DMS79 treated with DMSO at 0.1 percent for 48 hours (cell line): ENCODE results near the gene CD151.

ENCODE experiments used
- DNase-seq: peaks from one replicate; lab custom pipeline; 2025; lab: John Stamatoyannopoulos, UW

The CD151 gene

DNA sequence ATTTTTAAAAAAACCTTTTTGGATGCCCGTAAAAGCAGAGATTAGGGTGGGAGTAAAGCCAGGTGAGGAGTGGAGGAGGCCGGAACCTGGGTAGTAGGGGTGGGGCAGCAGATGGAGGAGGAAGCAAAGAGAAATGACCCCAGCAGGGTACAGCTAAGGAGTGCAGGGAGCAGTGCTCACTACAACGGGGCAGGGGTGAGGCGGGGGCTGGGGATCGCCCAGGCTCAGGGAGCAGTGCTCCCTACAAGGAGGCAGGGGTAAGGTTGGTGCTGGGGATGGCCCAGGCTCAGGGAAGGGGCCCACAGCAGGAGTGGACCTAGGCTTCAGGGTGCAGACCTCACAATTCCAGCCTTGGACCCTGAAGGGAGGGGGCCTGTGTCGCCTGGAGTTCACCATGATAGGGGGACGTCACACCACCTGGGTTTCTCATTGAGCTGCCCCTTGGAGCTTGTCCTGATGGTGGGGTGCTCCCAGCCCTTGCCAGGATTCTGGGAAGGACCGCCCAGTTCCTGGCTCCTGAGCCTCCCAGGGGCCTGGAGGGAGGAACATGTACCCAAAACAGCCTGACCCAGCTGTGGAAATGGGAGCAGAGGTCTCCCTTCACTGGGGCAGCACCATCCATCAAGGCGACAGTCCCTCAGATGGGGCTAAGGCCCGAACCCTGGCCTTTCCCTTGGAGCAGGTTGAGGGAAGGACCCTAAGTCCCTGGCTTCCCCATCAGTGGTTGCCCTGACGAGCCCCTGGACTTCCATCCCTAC, 16.9 kb upstream of the CD151 start:
- no peak for DNase-seq

DNA sequence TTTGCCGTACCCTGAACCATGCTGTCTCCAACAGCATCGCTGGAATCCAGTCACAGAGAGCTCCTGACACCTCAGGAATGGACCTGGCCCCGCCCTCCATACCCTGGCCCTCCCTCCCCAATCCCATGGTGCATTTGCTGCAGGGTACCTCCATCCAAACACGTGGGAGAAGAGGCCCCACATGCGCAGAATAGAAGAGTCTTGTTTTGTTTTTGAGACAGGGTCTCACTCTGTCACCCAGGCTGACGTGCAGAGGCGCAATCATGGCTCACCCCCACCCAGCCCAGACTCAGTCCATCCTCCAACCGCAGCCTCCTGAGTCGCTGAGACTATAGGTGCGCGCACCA, 16.3 kb upstream of the CD151 start:
- no peak for DNase-seq

DNA sequence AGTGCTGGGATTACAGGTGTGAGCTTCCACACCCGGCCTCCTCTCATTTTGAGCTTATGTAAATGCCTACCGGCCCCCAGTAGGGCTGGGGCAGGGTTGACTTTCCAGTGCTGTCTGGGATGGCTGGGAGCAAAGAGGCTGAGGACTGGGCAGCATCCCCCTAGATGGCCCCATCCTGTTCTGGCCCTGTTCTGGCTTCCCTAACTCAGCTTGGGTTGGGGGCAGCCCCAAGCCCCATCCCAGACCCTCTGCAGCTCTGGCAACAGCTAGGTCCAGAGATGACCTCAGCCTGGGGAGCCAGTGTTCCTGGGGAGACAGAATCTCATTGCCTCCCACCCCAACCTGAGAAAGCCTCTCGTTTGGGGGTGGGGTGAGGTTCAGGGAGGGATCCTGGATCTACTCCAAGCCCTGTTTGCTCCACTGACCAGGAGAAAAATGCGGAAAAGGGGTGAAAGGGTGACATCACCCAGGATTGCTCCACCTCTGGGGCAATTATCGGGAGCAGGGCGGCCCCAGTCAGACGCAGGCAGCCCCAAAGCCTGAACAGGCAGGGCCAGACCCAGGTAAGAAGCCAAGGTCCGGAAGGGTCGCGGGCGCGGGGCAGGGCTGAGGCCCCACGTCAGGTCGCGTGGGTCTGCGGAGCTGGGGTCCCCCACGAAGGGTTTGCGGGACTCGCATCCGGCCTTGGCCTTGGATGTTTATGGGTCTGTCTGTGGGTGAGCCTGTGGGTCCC, 14.2 kb upstream of the CD151 start, which contains the start of gene PNPLA2:
Gene PNPLA2 (plus strand): TSS at position 519 of the 733 bp plus-strand sequence. CDS start 805 bp downstream, outside the sequence.
- DNase-seq = no peak

DNA sequence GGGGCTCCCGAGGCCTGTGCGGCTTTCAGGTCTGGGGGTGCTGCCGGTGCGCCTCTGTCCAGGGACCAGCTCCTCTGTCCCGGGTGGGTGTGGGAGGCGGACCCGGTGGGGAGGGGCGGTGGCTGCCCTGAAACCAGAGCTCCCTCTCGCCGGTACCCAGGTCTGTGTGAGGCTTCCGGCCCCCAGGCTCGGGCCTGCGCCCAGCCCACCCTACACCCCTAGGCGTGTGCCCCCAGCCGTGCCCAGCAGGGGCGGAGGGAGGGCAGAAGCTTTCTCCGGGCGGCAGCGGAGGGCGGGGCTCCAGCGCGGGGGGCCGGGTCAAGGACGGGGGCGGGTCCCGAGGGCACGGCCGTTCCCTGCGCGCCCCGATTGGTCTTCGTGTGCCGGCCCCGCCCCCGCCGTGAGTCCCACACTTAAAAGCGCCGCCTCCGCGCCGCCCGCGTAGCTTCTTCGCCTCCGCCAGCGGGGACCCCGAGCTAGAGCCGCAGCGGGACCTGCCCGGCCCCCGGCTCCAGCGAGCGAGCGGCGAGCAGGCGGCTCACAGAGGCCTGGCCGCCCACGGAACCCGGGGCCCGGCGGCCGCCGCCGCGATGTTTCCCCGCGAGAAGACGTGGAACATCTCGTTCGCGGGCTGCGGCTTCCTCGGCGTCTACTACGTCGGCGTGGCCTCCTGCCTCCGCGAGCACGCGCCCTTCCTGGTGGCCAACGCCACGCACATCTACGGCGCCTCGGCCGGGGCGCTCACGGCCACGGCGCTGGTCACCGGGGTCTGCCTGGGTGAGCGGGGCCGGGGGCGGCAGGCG, 13.4 kb upstream of the CD151 start:
- DNase-seq = peak; percentile 39

DNA sequence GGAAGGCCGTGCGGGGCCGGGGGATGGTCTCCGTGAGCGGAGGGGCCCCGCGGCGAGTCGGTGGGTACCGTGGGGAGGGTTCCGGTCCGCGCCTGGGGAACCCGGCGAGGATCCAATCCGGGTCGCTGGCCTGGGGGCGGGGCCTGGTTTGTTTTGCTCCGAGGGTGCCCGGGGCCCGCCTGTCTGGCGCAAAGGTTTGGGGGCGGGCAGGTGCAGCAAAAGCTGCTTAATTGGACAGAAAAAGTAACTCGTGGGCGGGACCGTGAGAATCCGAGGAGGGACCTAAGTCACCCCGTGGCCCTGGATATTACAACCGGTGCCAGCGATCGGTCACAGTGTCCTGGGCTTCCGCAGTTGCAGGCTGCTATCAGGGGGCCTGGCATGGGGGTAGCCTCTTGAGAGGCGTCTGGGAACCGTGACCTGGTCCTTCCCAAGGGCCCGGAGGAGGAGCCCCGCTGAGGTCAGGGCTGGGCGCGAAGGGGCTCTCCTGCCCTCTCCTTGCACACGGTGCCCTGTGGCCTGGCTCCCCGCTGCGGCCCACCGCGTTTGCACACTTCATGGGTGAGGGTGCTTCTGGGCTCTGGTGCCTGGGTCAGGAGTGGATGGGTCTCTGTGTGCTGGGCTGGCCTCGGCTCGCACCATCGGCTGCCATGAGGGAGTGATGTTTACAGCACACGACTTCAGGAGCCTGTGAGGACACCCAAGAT, 12.7 kb upstream of the CD151 start:
- DNase-seq = peak; percentile 51

DNA sequence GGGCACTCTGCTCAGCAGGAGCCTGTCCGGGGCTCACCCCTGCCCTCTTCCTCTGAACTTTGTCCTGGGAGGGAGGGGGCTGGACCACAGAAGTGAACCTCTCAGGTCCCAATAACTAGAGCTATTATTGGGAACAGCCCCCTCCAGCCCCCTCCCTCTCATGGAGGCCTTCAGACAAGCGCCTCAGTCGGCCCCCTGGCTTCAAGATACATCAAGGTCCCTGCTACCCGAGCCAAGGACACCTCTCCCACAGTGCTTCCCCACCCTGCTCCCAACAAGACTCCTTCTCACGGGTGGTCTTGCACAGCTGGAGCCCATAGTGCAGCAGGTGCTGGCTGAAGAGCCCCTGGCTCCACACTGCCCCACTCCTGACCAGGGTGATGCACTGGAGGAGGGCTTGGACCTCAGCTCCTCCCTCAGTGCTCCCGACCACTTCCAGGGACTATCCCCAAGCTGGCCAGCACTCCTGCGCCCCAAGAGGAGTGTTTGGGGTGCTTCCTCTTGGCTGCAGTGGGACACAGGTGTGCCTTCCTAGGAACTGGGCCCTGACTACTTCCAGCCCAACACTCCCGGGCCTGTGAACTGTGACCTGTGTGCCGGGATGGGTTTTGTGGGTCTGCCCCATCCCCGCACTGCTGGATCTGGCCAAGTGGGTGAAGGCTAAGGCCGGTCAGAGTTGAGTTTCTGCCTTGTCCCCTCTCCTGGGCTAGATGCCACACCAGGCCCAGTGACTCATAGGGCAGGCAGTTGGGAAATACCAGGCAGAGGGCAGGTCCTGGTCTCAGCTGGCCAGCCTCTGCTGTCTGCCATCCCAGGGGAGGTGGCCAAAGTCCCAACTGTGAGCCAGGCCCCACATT, 11.9 kb upstream of the CD151 start:
- no peak for DNase-seq

DNA sequence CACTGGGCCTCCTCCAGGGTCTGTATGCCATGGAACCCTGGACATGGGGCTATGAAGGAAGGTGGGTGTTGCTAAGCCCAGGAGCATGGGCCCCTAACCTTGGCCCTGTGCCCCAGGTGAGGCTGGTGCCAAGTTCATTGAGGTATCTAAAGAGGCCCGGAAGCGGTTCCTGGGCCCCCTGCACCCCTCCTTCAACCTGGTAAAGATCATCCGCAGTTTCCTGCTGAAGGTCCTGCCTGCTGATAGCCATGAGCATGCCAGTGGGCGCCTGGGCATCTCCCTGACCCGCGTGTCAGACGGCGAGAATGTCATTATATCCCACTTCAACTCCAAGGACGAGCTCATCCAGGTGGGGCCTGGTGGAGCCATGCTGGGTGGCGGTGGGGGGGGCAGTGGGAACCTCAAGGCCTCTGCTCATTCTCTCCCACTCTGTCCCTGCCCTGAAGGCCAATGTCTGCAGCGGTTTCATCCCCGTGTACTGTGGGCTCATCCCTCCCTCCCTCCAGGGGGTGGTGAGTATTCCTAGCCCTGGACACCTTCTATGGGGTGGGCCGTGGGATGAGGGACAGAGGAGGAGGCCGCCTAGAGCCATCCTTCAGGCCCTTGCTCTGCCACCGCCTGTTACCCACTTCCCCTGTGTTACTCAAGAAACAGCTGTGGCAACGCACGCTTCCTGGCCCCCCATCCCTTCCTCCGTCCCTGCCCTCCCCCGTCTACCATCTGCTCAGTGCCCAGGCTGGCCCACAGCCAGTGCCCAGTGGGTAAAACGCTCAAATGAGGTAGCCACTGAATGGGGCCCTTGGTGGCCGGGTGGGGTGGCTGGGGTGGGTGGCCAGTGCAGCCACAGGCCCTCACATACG, 11.0 kb upstream of the CD151 start:
- DNase-seq = no peak

DNA sequence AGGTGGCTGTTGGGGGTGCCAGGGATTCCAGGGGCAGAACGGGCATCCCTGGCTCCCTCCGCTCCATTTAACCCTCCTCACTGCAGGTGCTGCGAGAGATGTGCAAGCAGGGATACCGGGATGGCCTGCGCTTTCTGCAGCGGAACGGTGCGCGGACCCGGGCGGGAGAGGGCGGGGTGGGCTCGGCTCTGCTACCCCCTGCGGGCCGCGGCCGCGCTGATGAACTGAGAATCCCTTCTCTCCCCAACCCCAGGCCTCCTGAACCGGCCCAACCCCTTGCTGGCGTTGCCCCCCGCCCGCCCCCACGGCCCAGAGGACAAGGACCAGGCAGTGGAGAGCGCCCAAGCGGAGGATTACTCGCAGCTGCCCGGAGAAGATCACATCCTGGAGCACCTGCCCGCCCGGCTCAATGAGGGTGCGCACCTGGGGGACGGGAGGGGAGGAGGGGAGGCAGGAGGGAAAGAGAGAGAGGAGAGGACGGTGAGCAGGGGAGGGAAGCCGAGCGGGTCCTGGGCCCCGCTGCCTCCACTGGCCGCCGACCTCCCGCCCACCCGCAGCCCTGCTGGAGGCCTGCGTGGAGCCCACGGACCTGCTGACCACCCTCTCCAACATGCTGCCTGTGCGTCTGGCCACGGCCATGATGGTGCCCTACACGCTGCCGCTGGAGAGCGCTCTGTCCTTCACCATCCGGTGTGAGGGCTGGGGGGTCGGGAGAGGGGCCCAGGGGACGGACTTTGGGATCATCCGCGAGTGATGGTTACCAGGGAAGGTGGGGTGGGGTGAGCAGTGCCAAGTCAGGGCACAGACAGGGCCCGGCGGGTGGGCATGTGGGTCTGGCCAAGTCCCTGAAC, 9.1 kb upstream of the CD151 start:
- peak; percentile 31 for DNase-seq

DNA sequence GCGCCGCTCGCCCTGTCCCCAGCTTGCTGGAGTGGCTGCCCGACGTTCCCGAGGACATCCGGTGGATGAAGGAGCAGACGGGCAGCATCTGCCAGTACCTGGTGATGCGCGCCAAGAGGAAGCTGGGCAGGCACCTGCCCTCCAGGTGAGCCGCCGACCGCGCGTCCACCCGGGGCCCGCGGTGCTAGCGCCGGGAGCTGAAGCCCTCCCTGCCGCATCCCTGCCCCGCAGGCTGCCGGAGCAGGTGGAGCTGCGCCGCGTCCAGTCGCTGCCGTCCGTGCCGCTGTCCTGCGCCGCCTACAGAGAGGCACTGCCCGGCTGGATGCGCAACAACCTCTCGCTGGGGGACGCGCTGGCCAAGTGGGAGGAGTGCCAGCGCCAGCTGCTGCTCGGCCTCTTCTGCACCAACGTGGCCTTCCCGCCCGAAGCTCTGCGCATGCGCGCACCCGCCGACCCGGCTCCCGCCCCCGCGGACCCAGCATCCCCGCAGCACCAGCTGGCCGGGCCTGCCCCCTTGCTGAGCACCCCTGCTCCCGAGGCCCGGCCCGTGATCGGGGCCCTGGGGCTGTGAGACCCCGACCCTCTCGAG, 8.4 kb upstream of the CD151 start:
- peak; percentile 46 for DNase-seq

DNA sequence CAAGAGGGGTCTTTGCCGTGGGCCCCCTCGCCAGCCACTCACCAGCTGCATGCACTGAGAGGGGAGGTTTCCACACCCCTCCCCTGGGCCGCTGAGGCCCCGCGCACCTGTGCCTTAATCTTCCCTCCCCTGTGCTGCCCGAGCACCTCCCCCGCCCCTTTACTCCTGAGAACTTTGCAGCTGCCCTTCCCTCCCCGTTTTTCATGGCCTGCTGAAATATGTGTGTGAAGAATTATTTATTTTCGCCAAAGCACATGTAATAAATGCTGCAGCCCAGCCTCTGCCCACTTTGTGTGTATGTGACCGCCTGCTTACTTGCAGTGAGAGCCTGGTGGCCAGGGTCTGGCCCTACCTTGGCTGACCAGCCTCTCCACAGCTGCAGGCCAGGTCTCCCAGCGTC, 7.8 kb upstream of the CD151 start:
- peak; percentile 33 for DNase-seq

DNA sequence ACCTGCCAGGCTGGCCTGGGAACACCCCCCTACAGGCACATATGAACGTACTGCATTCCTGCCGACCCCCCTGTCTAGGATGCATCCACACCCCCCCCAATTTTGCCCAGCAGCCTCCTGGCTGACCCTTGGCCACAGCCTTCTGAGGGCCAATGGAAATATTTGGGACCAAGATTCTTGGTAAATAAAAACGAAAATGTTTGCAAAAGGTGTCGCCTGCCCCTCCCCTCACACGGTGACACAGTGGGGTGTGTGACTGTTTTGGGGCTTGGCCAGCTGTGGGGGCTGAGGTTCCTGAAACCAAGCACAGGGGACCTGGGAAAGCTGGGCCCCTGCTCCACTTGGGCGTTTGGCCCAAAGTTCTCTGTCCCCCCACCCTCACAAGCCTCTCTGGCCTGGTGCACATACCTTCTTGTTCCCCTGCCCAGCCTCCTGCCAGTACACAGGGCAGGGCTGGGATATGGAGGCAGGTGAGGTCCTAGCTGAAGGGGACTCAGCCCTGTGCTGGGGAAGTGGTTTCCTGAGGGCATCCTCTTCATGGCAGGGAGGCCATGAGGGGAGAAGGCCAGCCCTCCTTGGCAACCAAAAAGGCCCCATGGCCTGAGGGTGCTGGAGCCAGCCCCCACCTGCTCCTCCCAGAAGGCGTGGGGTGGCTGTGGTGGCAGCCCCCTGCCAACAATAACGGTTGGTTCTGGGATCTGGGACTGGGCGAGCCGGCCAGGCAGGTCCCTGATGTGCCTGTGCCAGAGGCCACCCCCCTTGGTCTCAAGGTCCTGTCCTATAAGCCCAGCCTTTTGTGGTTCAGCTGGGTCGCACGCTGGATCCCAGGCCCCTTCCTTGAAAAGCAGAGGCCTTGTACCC, 7.2 kb upstream of the CD151 start:
- no peak for DNase-seq

DNA sequence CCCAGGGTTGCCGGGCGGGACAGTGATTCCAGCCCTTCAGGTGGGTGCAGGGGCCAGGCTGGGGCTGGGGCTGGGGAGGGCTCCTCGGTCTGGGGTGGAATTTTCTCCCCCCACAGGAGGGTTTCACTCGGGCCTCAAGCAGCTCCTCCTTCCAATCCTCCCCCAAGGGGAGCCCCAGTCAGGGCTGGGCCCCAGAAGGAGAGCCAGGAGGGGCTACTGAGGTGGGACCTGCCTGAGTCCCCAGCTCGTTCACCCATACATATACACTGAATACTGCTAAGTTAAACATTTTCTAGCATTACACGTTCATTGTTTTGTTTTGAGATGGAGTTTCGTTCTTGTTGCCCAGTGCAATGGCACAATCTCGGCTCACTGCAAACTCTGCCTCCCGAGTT, 6.5 kb upstream of the CD151 start:
- DNase-seq = no peak

DNA sequence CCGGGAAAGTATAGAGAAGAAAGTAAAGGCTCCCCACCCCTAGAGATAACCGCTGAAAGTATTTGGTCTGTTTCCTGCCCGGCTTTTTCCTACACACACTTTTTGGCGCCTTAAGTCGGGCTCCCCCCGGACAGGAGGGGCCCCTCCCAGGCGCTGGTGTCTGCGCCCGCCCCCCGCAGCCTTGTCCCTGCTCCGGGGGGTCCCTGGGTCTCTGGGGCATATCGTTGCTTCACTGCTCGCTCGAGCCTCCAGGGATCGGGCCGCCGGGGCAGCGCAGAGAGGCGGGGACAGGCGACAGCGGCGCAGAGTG, 6.0 kb upstream of the CD151 start:
- DNase-seq = no peak

DNA sequence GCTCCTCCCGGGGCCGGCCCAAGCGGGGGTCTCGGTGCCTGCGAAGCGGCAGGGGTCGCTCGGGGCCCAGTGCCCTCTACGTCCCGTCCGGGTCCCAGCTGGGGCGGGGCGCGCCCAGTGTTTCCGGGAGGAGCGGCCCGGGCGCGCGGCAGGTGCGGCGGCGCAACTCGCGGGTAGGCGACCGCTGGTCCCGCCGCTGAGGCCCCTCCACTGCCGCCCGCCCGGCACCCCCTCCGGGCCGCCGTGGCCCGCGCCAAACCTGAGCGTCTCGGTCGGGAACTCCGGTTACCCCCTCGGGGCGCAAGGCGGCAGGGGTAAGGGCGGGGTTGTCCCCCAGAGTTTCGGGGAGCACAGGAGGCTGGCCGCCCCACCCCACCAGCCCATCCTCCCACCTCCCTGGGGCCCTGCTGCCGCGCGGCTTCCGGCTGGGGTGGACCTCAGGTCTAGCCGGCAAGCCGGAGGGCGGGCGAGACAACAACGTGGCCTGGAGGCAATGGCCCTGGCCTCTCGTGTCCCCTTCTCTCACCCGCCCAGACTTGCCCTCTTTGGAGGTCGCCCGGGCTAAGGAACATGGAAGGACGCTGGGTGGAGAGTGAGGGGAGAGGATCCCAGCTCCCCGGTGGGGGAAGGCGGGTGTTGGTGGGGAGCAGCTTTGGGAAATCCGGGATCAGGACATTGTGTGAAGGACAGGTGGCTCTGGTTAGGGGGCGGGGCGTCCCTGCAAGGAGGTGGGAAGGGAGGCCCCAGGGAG, 5.4 kb upstream of the CD151 start:
- no peak for DNase-seq

DNA sequence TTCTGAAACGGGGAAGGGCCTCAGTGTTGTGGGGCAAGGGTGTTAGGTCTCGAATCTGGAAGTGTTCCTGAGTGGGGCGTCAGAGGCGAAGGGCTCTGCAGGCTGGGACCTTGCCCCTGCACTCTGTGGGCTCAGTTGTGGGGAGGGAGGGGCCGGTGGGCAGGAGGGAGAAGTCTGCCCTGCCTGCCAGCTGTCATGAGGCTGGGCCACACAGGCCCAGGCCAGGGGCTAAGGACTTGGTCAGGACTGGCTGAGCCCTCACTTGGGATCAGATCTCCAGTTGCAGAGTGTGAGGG, 4.9 kb upstream of the CD151 start, which contains the start of gene CRACR2B:
Gene CRACR2B (plus strand): TSS at position 23 of the 296 bp plus-strand sequence. CDS start 689 bp downstream, outside the sequence.
- no peak for DNase-seq

DNA sequence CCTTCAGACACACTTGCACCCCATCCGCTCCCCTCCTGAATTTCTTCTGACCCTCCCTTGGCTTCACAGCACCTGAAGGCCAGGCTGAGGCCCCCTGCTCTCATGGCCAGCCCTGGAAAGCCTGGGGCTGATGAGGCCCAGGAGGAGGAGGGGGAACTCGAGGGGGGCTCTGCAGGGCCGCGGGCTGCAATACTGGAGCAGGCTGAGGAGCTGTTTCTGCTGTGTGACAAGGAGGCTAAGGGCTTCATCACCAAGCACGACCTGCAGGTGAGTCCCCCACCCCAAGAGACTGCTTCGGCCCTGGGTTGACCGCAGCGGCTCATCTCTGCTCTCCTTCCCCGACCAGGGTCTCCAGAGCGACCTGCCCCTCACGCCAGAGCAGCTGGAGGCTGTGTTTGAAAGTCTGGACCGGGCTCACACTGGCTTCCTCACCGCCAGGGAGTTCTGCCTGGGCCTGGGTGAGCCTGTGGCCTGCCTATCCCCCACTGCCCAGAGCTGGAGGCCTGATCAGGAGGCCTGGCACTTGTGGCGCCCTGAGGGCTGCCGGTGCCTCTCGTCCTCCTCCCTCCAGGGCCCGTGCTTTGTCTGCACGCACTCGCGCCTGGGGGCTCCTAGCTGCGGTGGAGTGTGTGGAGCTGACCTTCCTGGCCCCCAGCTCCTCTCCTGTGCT, 4.1 kb upstream of the CD151 start:
- DNase-seq = no peak
